ENCODE measurements around the gene USP36. TPM values are rescaled to one million over a fixed set of nuclear protein-coding genes. Genes with fewer than 3 reads are reported as not detected.

Gene USP36
- polyA plus RNA-seq, 3 donors, result 4.4 to 30.0 (median 6.1) TPM

GRCh38 chr17:78777881-78778280 is 62.7 kb downstream of the USP36 start:
- peaks cover 93% of the 10 kb centered on the region for H3K79me2 ChIP-seq (ENCODE audit: insufficient read depth, low read length)
- no peaks in the 10 kb centered on the region for H3K27me3 ChIP-seq (ENCODE audit: control insufficient read depth in 2 of 2, insufficient read depth in 2 of 2, low read length in 2 of 2)
- peak overlapping the region in 1 of 3 experiments; percentile 17 for H3K4me3 ChIP-seq (replicated peaks in 1 of 3; ENCODE audit: low read depth in 2 of 3, low read length in 3 of 3)
- H2AFZ ChIP-seq (ENCODE audit: insufficient read depth, low read depth, low read length, poor library complexity, severe bottlenecking), result no peak overlapping the region
- no peak overlapping the region for H3K9ac ChIP-seq (ENCODE audit: insufficient read depth, low read length, poor library complexity, severe bottlenecking)
- H4K20me1 ChIP-seq (ENCODE audit: insufficient read depth, low read length), result peaks cover 65% of the 10 kb centered on the region
- intact Hi-C loops (cut with micrococcal nuclease), result no loop called here
- Mint-ChIP-seq H3K27me3 (ENCODE audit: low read depth in 3 of 3) (peaks cover 0 to 2% (median 0%) of the 10 kb centered on the region in 3 donors), H3K9me3 (no peaks in the 10 kb centered on the region), H3K27ac (peak overlapping the region; percentile 92 to 100 (median 95)), H3K4me1 (peaks cover 65% of the 10 kb centered on the region), H3K36me3 (peaks cover 7 to 17% of the 10 kb centered on the region in 2 donors), H3K4me3 (peak overlapping the region; percentile 4 to 30)
- no peaks in the 10 kb centered on the region for H3K9me3 ChIP-seq (replicated peaks in 1 of 2; ENCODE audit: control insufficient read depth in 1 of 2, insufficient read depth in 1 of 2, low read length in 2 of 2)
- no peak for DNase-seq
- H3K27ac ChIP-seq (ENCODE audit: low read depth in 1 of 2, low read length in 2 of 2), result peak overlapping the region; percentile 90 to 93
- WGBS (ENCODE audit: insufficient coverage), result 100% methylated on average over 1 of the region's 4 CpGs
- H3K4me2 ChIP-seq (replicated peaks; ENCODE audit: extremely low read depth, low read length, poor library complexity, severe bottlenecking), result no peak overlapping the region
- H3K4me1 ChIP-seq (ENCODE audit: control insufficient read depth in 1 of 2, insufficient read depth in 2 of 2, low read length in 2 of 2), result peaks cover 74 to 79% of the 10 kb centered on the region in 2 donors
- TF ChIP-seq, protein P1, sequence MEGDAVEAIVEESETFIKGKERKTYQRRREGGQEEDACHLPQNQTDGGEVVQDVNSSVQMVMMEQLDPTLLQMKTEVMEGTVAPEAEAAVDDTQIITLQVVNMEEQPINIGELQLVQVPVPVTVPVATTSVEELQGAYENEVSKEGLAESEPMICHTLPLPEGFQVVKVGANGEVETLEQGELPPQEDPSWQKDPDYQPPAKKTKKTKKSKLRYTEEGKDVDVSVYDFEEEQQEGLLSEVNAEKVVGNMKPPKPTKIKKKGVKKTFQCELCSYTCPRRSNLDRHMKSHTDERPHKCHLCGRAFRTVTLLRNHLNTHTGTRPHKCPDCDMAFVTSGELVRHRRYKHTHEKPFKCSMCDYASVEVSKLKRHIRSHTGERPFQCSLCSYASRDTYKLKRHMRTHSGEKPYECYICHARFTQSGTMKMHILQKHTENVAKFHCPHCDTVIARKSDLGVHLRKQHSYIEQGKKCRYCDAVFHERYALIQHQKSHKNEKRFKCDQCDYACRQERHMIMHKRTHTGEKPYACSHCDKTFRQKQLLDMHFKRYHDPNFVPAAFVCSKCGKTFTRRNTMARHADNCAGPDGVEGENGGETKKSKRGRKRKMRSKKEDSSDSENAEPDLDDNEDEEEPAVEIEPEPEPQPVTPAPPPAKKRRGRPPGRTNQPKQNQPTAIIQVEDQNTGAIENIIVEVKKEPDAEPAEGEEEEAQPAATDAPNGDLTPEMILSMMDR (IDR thresholded peaks at IDR 0.05), result no peak
- no peaks in the 10 kb centered on the region for H3K36me3 ChIP-seq (replicated peaks in 1 of 2; ENCODE audit: control insufficient read depth in 1 of 2, insufficient read depth in 2 of 2, low read length in 2 of 2)

GRCh38 chr17:78774956-78775571 is 65.5 kb downstream of the USP36 start:
- Mint-ChIP-seq H3K9me3 (no peaks in the 10 kb centered on the region), H3K27me3 (ENCODE audit: low read depth in 3 of 3) (no peaks in the 10 kb centered on the region), H3K4me3 (peak overlapping the region; percentile 79 to 84), H3K36me3 (peaks cover 15 to 22% of the 10 kb centered on the region in 2 donors), H3K4me1 (peaks cover 74% of the 10 kb centered on the region), H3K27ac (peak overlapping the region; percentile 94 to 99 (median 98))
- DNase-seq, result peak in 2 of 3 donors; percentile 37 to 67
- H3K4me2 ChIP-seq (replicated peaks; ENCODE audit: extremely low read depth, low read length, poor library complexity, severe bottlenecking), result peak overlapping the region; percentile 74
- no peaks in the 10 kb centered on the region for H3K27me3 ChIP-seq (ENCODE audit: control insufficient read depth in 2 of 2, insufficient read depth in 2 of 2, low read length in 2 of 2)
- H3K36me3 ChIP-seq (replicated peaks in 1 of 2; ENCODE audit: control insufficient read depth in 1 of 2, insufficient read depth in 2 of 2, low read length in 2 of 2), result peaks cover 0 to 1% of the 10 kb centered on the region in 2 donors
- intact Hi-C loops (cut with micrococcal nuclease), result loop anchor here in 1 of 2 donors (2.0 kb wide), 1 partner anchor 16 kb away; no protein-coding TSS in a partner anchor
- H3K27ac ChIP-seq (ENCODE audit: low read depth in 1 of 2, low read length in 2 of 2), result peak overlapping the region; percentile 91 to 94
- WGBS (ENCODE audit: insufficient coverage), result 2% methylated on average over 5 of the region's 12 CpGs
- peak overlapping the region; percentile 62 for H3K9ac ChIP-seq (ENCODE audit: insufficient read depth, low read length, poor library complexity, severe bottlenecking)
- H3K4me1 ChIP-seq (ENCODE audit: control insufficient read depth in 1 of 2, insufficient read depth in 2 of 2, low read length in 2 of 2), result peaks cover 81 to 87% of the 10 kb centered on the region in 2 donors
- TF ChIP-seq, protein P1 (IDR thresholded peaks at IDR 0.05), result no peak
- peaks cover 97% of the 10 kb centered on the region for H3K79me2 ChIP-seq (ENCODE audit: insufficient read depth, low read length)
- no peaks in the 10 kb centered on the region for H3K9me3 ChIP-seq (replicated peaks in 1 of 2; ENCODE audit: control insufficient read depth in 1 of 2, insufficient read depth in 1 of 2, low read length in 2 of 2)
- H2AFZ ChIP-seq (ENCODE audit: insufficient read depth, low read depth, low read length, poor library complexity, severe bottlenecking), result no peak overlapping the region
- H3K4me3 ChIP-seq (replicated peaks in 1 of 3; ENCODE audit: low read depth in 2 of 3, low read length in 3 of 3), result peak overlapping the region; percentile 5 to 65 (median 27)
- peaks cover 88% of the 10 kb centered on the region for H4K20me1 ChIP-seq (ENCODE audit: insufficient read depth, low read length)

Measured in CD14-positive monocyte (primary cell).